Inflammatory macrophage treated with lipopolysaccharide for 1 hour (primary cell): ENCODE results near the gene SH3GL2.

Source experiments
- DNase-seq, 2 donors: peaks; one replicate each; pipeline ENCODE4 v3.0.0-alpha.2; 2020 to 2022

The SH3GL2 gene

GRCh38 chr9:17578911-17579793 lies at the start of gene SH3GL2:
TSS of gene SH3GL2 (plus strand) at chr9:17579066.
- no peak for DNase-seq

GRCh38 chr9:17531642-17532254 lies 47.1 kb upstream of the SH3GL2 start:
- peak; percentile 10 to 61 for DNase-seq

- DNase-seq = no peak
Measured at GRCh38 chr9:17532461-17532860, 46.4 kb upstream of the SH3GL2 start.

- DNase-seq = no peak
Measured at GRCh38 chr9:17535176-17535575, 43.7 kb upstream of the SH3GL2 start.

DNA sequence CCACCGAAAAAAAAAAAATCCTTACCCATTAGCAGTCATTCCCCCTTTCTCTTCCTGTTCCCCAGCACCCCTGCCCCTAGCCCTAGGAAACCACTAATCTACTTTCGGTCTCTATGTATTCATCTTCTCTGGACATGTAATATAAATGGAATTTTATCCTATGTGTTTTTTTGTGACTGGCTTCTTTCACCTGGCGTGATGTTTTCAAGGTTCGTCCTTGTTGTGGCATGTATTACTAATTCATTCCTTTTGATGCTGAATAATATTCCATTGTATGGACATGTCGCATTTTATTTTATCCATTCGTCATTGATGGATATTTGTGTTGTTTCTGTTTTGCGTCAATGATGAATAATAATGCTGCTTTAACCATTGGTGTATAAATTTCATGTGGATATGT lies 42.8 kb upstream of the SH3GL2 start:
- no peak for DNase-seq

DNA sequence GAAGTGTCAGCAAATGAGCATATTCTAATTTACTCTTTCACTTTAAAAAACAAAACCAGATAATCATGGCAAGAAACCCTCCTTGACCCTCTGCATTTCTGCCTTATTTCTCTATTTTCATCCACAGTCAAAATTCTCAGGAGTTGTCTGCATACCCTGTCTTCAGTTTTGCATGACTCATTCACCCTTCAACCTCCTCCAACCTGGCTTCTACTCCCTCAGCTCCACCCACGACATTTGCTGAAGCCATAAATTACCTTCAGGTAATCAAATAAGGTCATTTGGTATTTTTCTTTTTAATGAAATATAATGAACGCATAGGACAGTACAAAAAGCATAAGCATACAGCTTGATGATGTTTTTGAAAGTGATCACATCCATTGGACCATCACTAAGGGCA lies 27.8 kb upstream of the SH3GL2 start:
- DNase-seq = no peak

DNA sequence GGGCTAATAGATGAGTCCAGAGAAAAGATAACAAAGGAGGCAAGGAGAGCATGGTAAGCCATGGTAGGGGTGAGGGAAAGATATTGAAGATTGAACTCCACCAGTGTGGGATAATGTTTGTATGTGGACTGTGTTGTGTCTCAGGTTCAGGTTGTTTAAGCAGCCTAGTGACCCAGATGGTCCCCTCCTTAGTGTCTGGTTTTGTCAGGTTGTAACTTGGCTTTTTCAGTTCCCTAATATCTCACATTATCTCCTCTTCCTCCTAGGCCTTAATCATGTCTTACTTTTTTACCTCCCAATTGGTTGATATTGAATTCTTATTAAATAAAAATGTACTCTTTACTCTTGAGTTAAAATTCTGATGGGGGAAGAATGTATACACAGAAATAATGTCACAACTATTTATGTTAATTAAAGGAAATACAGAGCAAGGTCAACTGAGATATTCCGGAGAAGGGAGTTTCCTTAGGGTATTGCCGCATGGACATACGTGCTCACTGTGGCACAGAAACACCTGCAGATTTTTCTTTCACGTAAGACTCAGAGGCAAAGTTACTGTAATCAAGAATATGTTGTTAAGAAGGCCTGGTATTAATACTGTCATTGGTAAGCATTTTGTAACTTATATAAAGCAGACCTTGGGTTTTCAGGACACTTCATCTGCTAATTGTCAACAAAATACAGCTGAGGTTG lies 23.4 kb upstream of the SH3GL2 start:
- no peak for DNase-seq

DNA sequence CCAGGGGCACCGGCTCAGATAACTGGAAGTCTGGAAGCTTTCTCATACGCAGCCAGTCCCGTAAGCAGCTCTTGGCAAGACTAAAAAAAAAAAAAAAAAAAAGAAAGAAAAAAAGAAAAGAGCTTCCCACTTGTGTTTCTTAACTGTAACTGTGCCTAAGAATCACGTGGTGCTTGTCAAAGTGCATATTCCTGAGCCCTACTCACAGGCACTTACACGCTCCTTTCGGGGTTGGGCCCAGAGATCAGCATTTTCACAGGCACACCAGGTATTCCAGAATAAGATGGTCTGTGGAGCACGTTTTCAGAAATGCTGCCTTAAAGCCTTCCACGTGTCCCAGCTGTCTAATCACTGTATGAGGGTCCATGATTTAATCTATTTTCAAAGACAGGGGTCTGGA lies 22.6 kb upstream of the SH3GL2 start:
- no peak for DNase-seq

DNA sequence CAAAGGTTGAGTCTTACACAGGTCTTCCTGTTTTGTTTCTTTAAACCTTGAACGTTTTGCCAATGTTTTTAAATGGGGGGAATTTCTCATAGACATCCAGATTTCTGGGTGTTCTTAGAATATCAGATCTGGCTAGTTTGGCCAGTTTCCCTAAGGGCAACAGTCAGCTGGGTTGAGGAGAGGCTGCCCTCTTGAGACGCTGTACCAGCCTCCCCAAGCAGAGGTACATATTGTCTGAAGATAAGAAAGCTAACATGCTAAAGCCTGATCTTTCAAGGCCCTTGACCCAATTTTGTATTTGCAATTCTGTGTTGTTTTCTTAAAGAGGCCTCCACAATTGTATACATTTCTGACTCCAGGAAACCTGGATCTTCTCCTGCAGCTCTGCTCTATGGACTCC lies 21.9 kb upstream of the SH3GL2 start:
- DNase-seq = no peak

- no peak for DNase-seq
Measured at GRCh38 chr9:17571825-17572224, 7.0 kb upstream of the SH3GL2 start.

GRCh38 chr9:17574342-17574741 lies 4.5 kb upstream of the SH3GL2 start:
- DNase-seq = no peak

DNA sequence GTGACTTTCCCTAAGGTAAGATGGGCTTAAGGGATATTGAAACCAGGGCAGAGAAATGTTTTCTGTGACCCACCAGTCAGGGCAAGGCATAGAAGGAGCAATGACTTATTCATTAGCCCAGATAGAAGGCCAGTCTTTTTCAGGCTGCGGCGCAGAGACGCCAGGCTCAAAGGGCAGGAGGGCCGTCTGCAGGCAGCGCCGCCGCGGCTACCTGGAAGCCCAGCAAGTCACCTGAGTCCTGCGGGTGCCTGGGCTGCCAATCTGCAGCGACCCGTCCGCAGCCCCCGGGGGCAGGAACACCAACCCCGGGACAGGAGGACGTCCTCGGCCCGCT lies 322 bp upstream of the SH3GL2 start:
- no peak for DNase-seq

DNA sequence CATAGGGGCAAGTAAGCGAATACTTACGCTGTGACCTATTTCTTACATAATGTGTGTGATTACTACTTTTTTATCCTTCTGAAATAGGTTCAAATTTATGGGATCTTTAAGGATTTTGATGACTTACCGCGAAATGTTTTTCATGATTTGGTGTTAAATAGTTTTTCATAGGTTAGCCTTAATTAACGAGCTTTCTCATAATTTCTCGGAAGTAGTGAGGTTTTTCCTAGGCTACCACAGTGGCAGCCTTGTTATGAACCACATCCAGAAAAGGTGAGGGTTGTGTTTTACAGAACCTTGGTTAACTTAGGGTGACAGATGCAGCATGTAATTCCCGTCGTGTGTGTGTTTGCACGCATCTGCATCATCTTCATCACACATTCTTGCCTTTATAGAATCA lies 1.3 kb downstream of the SH3GL2 start:
- DNase-seq = no peak

DNA sequence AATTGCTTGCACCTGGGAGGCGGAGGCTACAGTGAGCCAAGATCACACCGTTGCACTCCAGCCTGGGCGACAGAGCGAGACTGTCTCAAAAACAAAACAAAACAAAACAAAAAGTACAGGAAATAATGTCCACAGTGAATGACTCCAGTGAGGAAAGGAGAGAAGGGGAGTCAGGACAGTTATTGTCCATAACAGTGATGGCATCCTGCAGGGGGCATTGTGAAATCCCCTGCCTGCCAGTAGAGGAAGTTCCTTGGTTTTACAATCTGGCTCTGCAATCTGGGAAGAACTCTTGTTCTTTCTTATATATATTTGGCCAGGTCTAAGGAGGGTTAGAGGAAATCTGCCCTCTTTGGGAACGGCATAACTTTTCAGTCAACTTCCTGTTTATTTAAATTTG lies 8.2 kb downstream of the SH3GL2 start:
- peak; percentile 7 to 17 for DNase-seq

GRCh38 chr9:17588395-17588794 lies 9.5 kb downstream of the SH3GL2 start:
- DNase-seq = no peak

- no peak for DNase-seq
Measured at GRCh38 chr9:17588941-17589340, 10.1 kb downstream of the SH3GL2 start.

- DNase-seq = no peak
Measured at GRCh38 chr9:17589771-17590170, 10.9 kb downstream of the SH3GL2 start.

GRCh38 chr9:17594961-17595360 lies 16.1 kb downstream of the SH3GL2 start:
- no peak for DNase-seq

- no peak for DNase-seq
Measured at GRCh38 chr9:17597977-17598376, 19.1 kb downstream of the SH3GL2 start.

DNA sequence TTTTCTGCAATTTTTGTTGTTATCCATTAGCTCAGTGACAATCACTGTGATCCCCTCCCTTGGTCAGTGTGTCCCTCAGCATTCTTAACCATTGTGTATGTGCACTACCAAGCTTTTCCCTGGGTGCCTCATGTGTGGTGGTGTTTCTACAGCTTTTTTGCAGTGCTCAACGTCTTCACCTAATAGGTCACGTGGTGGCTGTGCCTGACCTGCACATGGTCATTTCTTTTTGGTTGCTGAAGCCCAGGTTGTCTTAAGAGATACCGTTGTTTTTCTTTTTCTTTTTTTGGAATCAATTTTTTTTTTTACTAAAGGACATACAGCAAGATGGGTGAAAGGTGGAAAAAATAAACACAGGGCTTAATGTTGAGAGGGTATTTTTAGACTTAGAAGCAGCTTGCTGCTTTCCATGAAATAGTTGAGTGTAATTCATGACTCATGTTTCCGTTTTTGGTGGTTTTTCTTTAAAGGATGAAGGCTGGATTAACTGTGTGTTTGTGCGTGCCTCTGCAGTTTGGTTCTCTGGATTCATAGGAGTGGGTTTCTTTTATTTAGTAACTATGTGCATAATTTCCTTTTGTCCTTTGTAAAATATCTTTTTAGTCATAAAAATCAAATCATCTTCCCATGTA lies 22.2 kb downstream of the SH3GL2 start:
- DNase-seq = no peak

DNA sequence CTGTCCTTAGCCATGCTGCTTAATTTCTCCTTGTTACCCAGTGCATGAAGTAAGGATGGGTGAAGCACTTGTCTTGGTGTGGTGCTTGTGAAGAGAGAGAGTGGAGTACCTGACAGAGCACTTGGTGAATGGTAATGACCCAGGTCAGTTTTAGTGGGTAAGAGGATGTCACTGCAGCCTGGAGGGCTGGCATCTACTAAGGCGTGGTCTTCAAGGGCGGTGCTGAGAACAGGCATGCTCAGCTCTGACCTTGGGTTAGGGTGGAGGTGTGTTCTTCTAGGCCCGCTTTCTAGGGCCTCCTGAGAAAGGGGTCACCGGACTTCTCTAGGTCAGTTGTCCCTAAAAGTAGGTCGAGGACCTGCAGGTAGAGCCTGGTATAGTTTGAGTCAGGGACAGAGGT lies 25.7 kb downstream of the SH3GL2 start:
- DNase-seq = no peak

DNA sequence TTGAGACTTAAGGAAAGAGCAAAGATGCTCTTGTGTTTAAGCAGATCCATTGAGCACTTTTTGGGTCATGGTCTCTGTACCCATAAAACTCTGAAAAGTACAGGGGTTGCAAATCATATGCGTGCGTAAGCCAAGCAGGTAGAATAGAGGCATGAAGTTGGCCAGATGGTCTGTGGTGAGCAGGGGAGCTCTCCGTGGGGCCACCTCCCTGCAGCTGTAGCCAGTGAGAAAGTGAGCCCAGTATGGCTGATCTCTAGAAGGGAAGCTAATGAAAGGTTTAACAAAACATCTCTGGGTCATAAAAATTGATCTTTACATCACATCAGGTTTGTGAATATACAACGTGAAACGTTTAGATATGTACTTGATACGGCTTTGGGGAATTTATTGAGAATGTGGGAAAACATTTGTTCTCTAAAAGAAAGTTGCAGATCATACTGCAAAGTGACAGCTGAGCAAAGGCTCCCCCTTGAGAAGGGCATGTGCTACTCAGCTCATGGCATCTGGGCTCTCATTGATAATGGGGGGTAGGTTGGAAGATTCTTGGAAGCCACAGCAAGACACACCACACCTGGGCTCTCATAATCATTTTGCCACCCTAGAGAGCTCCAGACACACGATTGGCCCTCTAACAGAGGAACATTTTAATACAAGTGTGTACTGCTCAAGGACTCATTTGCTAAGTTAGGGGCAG lies 30.6 kb downstream of the SH3GL2 start:
- DNase-seq = no peak

DNA sequence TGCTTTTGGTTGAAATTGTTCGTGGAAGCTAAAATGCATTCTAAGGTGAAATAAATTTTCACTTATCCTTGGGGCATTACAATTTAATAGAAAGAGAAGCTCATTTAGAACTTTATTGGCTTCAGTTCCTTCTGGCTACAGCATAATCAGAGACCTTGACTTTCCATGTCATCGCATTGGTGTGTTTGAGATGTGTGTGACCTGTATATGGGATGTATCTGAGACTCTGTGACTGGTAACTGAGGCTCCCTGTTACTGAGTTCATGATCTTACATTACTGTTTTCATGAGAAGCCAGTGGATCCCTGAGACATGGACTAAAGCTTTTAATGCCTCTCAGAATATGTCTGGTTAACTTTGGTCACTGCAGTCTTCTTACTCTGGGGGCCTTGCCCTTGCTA lies 32.5 kb downstream of the SH3GL2 start:
- DNase-seq = no peak
